HG03378 (cell line): ENCODE measurements around the gene C6orf136.
"Not testable (repeated sequence)": the region's sequence is repeated elsewhere in the genome, so short reads cannot be mapped to it uniquely, and the experiment has no call there.

Source experiments
- ATAC-seq: cut with Tn5 transposase; IDR thresholded peaks from one replicate; pipeline ENCODE4 v1.9.1; 2021; ENCODE audit warnings: mild to moderate bottlenecking, moderate library complexity; ENCODE audit not compliant: unreplicated experiment

The C6orf136 gene

GRCh38 chr6:30655743-30656094, 8.8 kb downstream of the C6orf136 start:
- no peak for ATAC-seq

- no peak for ATAC-seq
These were observed 9.6 kb downstream of the C6orf136 start for GRCh38 chr6:30656513-30656912.

GRCh38 chr6:30657454-30657853, 10.5 kb downstream of the C6orf136 start:
- ATAC-seq: no peak

DNA sequence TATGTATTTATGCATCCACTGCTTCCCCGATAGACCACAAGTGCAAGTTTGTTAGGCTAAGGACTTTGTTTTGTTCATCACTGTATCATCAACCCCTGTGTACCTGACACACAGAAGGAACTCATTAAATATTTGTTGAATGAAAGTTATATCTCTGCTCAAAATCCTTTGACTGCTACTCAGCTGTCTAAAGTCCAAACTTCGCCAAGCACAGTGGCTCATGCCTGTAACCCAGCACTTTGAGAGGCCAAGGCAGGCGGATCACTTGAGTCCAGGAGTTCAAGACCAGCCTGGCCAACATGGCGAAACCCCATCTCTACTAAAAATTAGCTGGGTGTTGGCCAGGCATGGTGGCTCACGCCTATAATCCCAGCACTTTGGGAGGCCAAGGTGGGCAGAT, 11.0 kb downstream of the C6orf136 start:
- ATAC-seq: not testable (repeated sequence)

DNA sequence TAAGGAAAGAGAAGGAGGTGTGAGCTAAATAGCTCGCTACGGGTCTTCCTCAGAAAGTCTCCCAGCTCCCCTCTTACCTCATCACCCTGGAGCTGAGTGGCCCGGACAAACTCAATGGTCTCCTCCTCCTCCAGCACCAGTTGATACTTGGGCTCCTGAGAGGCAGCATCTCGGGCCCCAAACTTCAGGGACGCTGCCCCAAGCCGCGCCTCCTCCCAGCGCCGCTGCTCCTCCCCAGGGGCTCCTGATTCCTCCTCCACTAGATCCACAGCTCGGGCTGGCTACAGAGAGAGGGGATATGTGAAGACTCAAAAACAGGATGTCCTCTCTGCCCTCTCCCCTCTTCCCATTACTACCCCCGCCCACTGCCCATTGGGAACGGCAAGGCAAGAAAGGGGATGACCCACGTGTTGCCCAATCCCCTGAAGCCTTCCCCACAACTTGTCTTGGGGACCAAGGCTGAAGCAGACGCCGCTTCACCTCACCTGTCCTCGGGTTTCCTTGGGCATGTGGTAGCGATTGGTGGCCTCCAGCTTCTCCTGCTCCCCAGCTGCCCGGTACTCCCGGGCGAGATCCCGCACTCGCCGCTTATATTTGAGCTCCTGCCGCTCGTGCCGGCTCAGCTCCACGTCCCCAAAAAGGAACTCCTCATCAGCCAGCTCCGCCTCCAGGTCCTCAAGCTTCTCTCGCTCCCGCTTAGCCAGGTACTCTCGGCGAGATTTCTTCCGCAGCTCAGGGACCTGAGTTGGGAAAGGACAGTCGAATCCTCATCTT, 18.2 kb downstream of the C6orf136 start:
- no peak for ATAC-seq

- not testable (repeated sequence) for ATAC-seq
These were observed 19.4 kb downstream of the C6orf136 start for GRCh38 chr6:30666300-30666699.

- ATAC-seq: no peak
These were observed 24.0 kb downstream of the C6orf136 start for GRCh38 chr6:30670760-30671527.

- peak; percentile 80 for ATAC-seq
These were observed 25.7 kb downstream of the C6orf136 start, which contains the start of gene DHX16 for GRCh38 chr6:30672445-30673253. DHX16 (minus strand) TSS chr6:30673006; CDS start chr6:30672841, 165 bp downstream.

GRCh38 chr6:30676660-30677285, 29.8 kb downstream of the C6orf136 start:
- ATAC-seq: no peak

DNA sequence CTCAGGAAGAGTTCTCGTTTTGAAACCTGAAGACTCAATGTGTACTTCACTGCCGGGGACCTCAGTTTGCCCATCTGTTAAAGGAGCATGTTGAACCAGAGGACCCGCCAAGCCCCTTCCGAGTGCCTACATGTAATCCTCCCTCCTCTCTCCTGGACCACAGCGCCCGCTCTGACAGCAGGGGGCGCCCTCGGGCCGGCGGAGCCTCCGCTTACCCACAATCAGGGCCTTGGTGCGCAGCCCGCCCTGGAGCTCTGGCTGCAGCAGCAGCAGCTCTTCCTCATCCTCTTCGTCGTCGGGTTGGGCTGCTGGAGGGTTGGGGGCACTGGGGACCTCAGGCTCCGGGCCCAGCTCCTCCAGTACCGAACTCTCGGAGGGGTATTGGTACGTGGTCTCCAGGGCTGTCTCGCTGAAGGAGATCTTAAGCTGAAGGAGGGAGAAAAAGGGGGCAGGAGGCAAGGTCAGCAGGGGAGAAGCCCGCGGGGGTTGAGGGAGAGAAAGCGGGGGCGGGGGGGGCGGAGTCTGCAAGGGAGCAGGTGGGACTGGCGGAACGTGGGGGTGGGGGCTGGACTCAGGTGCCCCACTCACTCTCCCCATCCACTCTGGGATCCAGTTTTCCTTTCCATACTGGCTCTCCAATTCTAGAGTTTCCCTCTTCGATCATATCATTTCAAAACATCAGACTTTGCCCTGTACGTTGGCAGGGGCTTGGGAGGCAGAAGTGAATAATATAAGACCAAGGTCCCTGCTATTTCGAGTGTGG, 32.2 kb downstream of the C6orf136 start:
- ATAC-seq: no peak

GRCh38 chr6:30679765-30680535, 33.0 kb downstream of the C6orf136 start:
- no peak for ATAC-seq

DNA sequence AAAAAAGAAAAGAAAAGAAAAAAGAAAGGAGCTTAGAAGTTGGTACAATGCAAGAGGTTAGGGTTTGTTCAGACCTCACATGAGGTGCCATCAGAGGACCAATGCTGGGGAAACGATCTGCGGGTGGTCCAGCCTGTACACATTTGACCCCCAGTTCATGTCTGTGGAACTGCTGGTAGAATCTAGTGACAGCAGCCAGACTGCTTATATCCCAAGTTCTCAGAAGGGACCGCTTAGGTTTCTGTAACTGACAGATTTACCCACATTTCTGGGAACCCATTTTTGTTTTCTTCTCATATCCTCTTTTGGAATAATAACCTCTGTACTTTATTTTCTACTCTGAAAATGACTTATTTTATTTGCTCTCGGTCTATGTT, 34.8 kb downstream of the C6orf136 start:
- no peak for ATAC-seq

DNA sequence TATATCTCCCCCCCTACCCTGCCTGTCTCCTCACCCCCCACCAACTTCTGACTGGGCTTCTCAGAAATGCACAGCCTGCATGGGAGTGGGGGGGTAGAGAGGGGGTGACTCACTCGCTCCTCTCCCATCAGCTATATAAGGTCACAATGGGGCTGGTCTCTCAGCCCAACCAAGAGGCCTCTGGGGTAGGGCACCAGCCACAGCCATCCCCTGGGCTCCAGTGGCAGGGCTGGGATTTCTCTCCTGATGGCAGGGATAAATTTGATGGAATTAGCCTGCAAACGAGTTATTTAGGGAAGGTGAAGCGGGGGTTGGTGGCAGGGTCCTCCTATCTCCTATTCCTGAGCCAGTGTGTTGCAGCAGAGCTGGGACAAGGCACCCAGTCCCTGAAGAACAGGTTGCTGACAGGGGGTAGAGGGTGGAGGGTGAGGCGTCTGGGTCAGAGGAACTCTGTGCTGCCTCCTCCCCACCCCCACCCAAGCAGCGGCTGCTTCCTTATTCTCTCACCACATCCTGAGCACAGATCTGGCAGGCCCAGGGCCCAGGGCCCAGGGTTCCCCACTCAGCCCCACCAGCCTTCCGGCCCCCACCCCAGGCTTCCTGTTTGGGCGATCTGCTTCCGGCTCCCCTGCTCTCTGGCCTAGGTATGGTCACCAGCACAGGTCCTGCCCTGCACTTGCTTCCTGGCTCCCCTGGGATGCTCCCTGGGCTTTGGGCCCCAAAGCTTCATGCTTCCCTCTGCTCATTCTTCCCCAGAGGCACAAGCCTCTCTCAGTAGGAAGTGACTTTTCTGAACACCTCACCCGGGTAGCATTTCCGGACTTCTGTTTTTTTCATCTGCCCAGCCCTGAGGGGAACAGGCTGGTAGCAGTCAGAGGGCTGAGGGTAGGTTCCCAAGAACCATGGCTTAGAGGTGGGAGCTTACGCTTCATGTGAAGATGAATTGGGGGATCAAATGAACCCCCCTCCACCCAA, 35.5 kb downstream of the C6orf136 start:
- ATAC-seq: peak; percentile 38

DNA sequence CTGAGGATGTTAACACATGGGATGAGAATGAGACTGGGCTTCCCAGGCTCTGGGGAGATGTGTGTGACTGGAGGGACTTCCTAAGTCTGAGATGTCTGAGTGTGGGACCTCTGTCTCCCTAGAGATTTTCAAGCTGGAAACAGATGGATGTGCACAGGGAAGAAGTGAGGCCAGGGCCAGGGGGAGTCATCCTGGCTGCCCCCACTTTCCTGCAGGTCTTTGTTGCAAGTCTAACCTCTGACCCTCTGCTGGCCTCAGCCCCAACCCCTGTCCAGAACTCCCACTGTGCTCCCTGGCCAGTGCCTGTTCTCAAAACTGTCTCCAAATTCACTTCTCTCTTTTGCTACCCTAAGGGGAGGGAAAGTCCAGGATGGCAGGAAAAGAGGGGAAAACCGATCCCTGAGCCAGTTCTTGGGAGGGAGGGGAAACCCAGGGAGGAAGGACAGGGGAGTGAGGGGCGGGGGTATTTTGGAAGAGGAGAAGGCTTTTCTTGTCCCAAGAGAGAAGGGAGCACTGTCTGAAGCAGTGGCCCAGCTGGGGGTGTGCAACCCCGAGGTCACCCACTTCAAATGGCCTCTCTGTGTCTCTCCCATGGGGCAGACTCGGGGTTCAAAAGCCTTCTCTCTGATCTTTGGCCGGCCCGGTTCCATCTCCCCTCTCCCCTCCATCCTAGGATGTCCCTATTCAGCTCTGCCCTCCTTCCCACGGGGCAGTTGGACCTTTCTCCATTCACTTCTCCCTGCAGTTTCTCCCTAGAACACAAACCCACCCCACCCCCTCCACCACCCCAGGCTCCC, 36.4 kb downstream of the C6orf136 start:
- no peak for ATAC-seq

GRCh38 chr6:30683980-30684338, 37.0 kb downstream of the C6orf136 start:
- no peak for ATAC-seq

DNA sequence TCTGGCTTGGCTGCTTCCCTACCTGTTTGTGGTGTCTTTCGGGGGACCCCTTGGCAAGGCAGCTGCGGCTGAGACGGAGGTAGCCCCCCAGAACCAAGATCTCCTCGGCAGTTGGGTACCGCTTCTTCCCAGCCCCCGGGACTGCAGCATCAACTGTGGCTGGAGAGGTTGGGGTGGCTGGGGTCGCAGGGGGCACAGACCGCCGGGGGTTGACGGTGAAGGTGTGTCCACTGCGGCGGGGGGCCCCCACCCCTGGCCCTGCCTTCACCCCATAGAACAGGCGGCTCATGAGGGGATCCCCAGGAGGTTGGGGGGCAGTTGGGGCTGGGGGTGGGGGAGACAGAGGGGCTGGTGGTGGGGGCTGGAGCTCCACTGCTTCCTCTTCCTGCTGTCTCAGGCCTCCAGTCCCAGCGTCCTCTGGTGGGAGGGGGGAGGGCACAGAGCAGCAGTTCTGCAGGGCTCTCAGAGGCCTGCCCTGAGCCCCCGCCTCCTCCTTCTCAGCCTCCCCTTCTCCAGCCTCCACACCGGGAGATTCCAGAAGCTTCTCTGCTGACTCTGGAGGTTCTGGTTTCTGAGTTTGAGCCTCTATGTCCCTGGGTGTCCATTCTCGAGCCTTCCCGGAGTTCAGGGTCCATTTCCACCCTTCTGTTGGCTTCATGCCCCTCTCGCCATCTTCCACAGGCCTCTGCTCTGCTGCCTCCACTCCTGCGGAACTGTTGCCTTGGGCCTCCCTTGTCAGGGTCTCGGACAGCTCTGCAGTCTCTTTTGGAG, 37.6 kb downstream of the C6orf136 start:
- no peak for ATAC-seq
